ENCODE results near the gene LRRC1. TPM values are rescaled to one million over a fixed set of nuclear protein-coding genes. Genes with fewer than 3 reads are reported as not detected.

LRRC1 gene
- total RNA-seq, 4 donors from 2014 or later = 23.2 to 38.5 (median 28.3) TPM

- TF ChIP-seq POLR2A (IDR thresholded peaks at IDR 0.05) (no peak), CTCF (IDR thresholded peaks at IDR 0.05) (no peak)
- Histone ChIP-seq H3K27me3 (no peaks in the 10 kb centered on the region), H3K27ac (no peak overlapping the region), H3K4me3 (no peak overlapping the region), H3K9me3 (no peaks in the 10 kb centered on the region), H3K36me3 (no peaks in the 10 kb centered on the region), H3K4me1 (peaks cover 0 to 40% (median 20%) of the 10 kb centered on the region in 3 donors)
- 95% methylated on average over 5 of the region's 5 CpGs for WGBS, 2 donors
- intact Hi-C loops (cut with DNase I) = no loop called here
- DNase-seq = no peak
Observed at GRCh38 chr6:53864781-53865180, 70.0 kb downstream of the LRRC1 start.

- WGBS, 2 donors = 62 to 80% methylated on average over 4 of the region's 4 CpGs
- peaks cover 0 to 50% (median 18%) of the 10 kb centered on the region in 3 donors for H3K4me1 ChIP-seq
- H3K9me3 ChIP-seq = no peaks in the 10 kb centered on the region
- H3K27ac ChIP-seq = no peak overlapping the region
- no peak overlapping the region for H3K4me3 ChIP-seq
- no peak for TF ChIP-seq POLR2A (IDR thresholded peaks at IDR 0.05)
- no peak for TF ChIP-seq CTCF (IDR thresholded peaks at IDR 0.05)
- no peaks in the 10 kb centered on the region for H3K27me3 ChIP-seq
- intact Hi-C loops (cut with DNase I) = no loop called here
- no peaks in the 10 kb centered on the region for H3K36me3 ChIP-seq
- no peak for DNase-seq
Observed at GRCh38 chr6:53866226-53866625, 71.4 kb downstream of the LRRC1 start.

- no peak for TF ChIP-seq POLR2A (IDR thresholded peaks at IDR 0.05)
- TF ChIP-seq CTCF (IDR thresholded peaks at IDR 0.05) = no peak
- Histone ChIP-seq H3K4me3 (no peak overlapping the region), H3K9me3 (no peaks in the 10 kb centered on the region), H3K27me3 (no peaks in the 10 kb centered on the region), H3K27ac (no peak overlapping the region), H3K4me1 (peaks cover 0 to 26% (median 0%) of the 10 kb centered on the region in 3 donors), H3K36me3 (no peaks in the 10 kb centered on the region)
- no peak for DNase-seq
- intact Hi-C loops (cut with DNase I) = no loop called here
Observed at GRCh38 chr6:53868626-53869025, 73.8 kb downstream of the LRRC1 start.

GRCh38 chr6:53869964-53870363 lies 75.2 kb downstream of the LRRC1 start:
- Histone ChIP-seq H3K27ac (no peak overlapping the region), H3K9me3 (no peaks in the 10 kb centered on the region), H3K4me3 (no peak overlapping the region), H3K27me3 (no peaks in the 10 kb centered on the region), H3K36me3 (no peaks in the 10 kb centered on the region), H3K4me1 (peaks cover 0 to 18% (median 0%) of the 10 kb centered on the region in 3 donors)
- WGBS, 2 donors = 38% methylated on average over 6 of the region's 6 CpGs
- TF ChIP-seq CTCF (IDR thresholded peaks at IDR 0.05) = no peak
- no peak for TF ChIP-seq POLR2A (IDR thresholded peaks at IDR 0.05)
- no peak for DNase-seq
- intact Hi-C loops (cut with DNase I) = no loop called here

GRCh38 chr6:53873922-53874321 lies 79.1 kb downstream of the LRRC1 start:
- Histone ChIP-seq H3K27ac (no peak overlapping the region), H3K27me3 (no peaks in the 10 kb centered on the region), H3K4me3 (no peak overlapping the region), H3K36me3 (peaks cover 0 to 5% (median 0%) of the 10 kb centered on the region in 3 donors), H3K4me1 (peaks cover 0 to 18% (median 0%) of the 10 kb centered on the region in 3 donors), H3K9me3 (no peaks in the 10 kb centered on the region)
- intact Hi-C loops (cut with DNase I) = no loop called here
- no peak for DNase-seq
- TF ChIP-seq POLR2A (IDR thresholded peaks at IDR 0.05) (no peak), CTCF (IDR thresholded peaks at IDR 0.05) (no peak)
- WGBS, 2 donors = 87 to 95% methylated on average over 4 of the region's 4 CpGs
